ENCODE results near the gene HSPA4L.

DNA sequence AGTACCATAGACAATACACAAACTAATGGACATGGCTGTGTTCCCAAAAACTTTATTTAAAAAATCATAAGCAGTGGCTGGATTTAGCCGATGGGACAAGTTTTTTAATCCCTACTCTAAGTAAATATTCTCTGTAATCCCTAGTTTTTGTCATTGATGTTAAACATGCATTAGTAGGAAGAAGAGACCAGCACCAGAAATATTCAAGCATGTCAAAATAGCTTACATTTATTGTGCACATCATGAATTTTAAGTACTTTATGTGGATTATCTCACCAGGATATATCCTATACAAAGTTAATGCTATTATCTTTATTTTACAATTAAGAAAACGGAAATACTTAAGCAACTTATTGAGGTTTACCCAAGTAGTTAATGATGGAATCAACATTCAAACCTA is 46.0 kb downstream of the HSPA4L start:
- TF ChIP-seq, protein P1, sequence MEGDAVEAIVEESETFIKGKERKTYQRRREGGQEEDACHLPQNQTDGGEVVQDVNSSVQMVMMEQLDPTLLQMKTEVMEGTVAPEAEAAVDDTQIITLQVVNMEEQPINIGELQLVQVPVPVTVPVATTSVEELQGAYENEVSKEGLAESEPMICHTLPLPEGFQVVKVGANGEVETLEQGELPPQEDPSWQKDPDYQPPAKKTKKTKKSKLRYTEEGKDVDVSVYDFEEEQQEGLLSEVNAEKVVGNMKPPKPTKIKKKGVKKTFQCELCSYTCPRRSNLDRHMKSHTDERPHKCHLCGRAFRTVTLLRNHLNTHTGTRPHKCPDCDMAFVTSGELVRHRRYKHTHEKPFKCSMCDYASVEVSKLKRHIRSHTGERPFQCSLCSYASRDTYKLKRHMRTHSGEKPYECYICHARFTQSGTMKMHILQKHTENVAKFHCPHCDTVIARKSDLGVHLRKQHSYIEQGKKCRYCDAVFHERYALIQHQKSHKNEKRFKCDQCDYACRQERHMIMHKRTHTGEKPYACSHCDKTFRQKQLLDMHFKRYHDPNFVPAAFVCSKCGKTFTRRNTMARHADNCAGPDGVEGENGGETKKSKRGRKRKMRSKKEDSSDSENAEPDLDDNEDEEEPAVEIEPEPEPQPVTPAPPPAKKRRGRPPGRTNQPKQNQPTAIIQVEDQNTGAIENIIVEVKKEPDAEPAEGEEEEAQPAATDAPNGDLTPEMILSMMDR (IDR thresholded peaks at IDR 0.05) = no peak
- TF ChIP-seq EZH2 (IDR thresholded peaks at IDR 0.05; ENCODE audit: borderline replicate concordance, insufficient read depth, low read depth, low read length, poor library complexity, severe bottlenecking) = no peak
